CD14-positive monocyte (primary cell): ENCODE data around the gene NFATC1. TPM values are rescaled to one million over a fixed set of nuclear protein-coding genes. Genes with fewer than 3 reads are reported as not detected.
A peak's percentile ranks its signal among the peaks of the same experiment; 100 is the strongest.

Experiments
- DNase-seq, 3 donors: peaks; one replicate each; pipeline ENCODE4 v3.0.0-alpha.2; 2011 to 2022
- H2AFZ ChIP-seq: 2 replicates; pipeline ENCODE4 v1.6.0; 2012; ENCODE audit warnings: mild to moderate bottlenecking, low read depth, low read length, inconsistent platforms; ENCODE audit not compliant: insufficient read depth, poor library complexity, severe bottlenecking
- H3K27ac ChIP-seq, 2 donors: 1 replicate in 1 of 2; 2 replicates in 1 of 2; pipeline ENCODE4 v1.5.1; 2012 to 2013; ENCODE audit warnings: low read length in 2 of 2, control low read depth in 1 of 2, inconsistent platforms in 1 of 2, low read depth in 1 of 2, mild to moderate bottlenecking in 1 of 2
- H3K27me3 ChIP-seq, 2 donors: one replicate each; pipeline versions ENCODE4 v1.6.0 to v1.6.1; 2011 to 2013; ENCODE audit warnings: low read length in 2 of 2; ENCODE audit not compliant: control insufficient read depth in 2 of 2, insufficient read depth in 2 of 2
- H3K36me3 ChIP-seq, 2 donors: replicated peaks in 1 of 2; 1 replicate in 1 of 2; 2 replicates in 1 of 2; pipeline versions ENCODE4 v1.5.1 to v1.6.1; 2012 to 2013; ENCODE audit warnings: low read length in 2 of 2, control low read depth in 1 of 2, inconsistent platforms in 1 of 2, mild to moderate bottlenecking in 1 of 2; ENCODE audit not compliant: insufficient read depth in 2 of 2, control insufficient read depth in 1 of 2
- H3K4me1 ChIP-seq, 2 donors: 1 replicate in 1 of 2; 2 replicates in 1 of 2; pipeline versions ENCODE4 v1.5.1 to v1.6.1; 2012 to 2013; ENCODE audit warnings: low read length in 2 of 2, control low read depth in 1 of 2, inconsistent platforms in 1 of 2, mild to moderate bottlenecking in 1 of 2, moderate library complexity in 1 of 2; ENCODE audit not compliant: insufficient read depth in 2 of 2, control insufficient read depth in 1 of 2
- H3K4me2 ChIP-seq: replicated peaks from 2 replicates; pipeline ENCODE3; 2012; ENCODE audit warnings: low read length, moderate library complexity, mild to moderate bottlenecking; ENCODE audit not compliant: poor library complexity, severe bottlenecking; ENCODE audit errors: extremely low read depth
- H3K4me3 ChIP-seq, 3 experiments: fragments of 200-600 bp in 1 of 3; sonication (generic) in 1 of 3; replicated peaks in 1 of 3; 1 replicate in 2 of 3; 2 replicates in 1 of 3; pipeline ENCODE4 v1.5.1; 2011 to 2013; ENCODE audit warnings: low read length in 3 of 3, mild to moderate bottlenecking in 3 of 3, control low read depth in 2 of 3, low read depth in 2 of 3, inconsistent platforms in 1 of 3, moderate library complexity in 1 of 3
- H3K79me2 ChIP-seq: 2 replicates; pipeline ENCODE4 v1.6.0; 2012; ENCODE audit warnings: mild to moderate bottlenecking, control low read depth, inconsistent platforms, low read length, moderate library complexity; ENCODE audit not compliant: insufficient read depth
- H3K9ac ChIP-seq: 2 replicates; pipeline ENCODE4 v1.6.0; 2017; ENCODE audit warnings: low read length, mild to moderate bottlenecking; ENCODE audit not compliant: insufficient read depth, poor library complexity, severe bottlenecking
- H3K9me3 ChIP-seq, 2 donors: replicated peaks in 1 of 2; 1 replicate in 1 of 2; 2 replicates in 1 of 2; pipeline versions ENCODE4 v1.5.1 to v1.6.1; 2012 to 2013; ENCODE audit warnings: low read length in 2 of 2, control low read depth in 1 of 2; ENCODE audit not compliant: control insufficient read depth in 1 of 2, insufficient read depth in 1 of 2
- H4K20me1 ChIP-seq: 2 replicates; pipeline ENCODE4 v1.6.0; 2012; ENCODE audit warnings: mild to moderate bottlenecking, low read length, control low read depth, moderate library complexity; ENCODE audit not compliant: insufficient read depth
- H3K27ac Mint-ChIP-seq, 7 donors: one replicate each; pipeline ENCODE4 v1.8.0; 2020; ENCODE audit warnings: mild to moderate bottlenecking in 7 of 7, mixed read lengths in 7 of 7, moderate library complexity in 6 of 7, inconsistent platforms in 2 of 7
- H3K27me3 Mint-ChIP-seq, 3 donors: one replicate each; pipeline ENCODE4 v1.8.0; 2021 to 2022; ENCODE audit warnings: low read depth in 3 of 3, mild to moderate bottlenecking in 3 of 3, mixed read lengths in 3 of 3, moderate library complexity in 3 of 3, inconsistent platforms in 1 of 3
- H3K36me3 Mint-ChIP-seq, 2 donors: one replicate each; pipeline ENCODE4 v1.8.0; 2020; ENCODE audit warnings: mixed read lengths in 2 of 2, inconsistent platforms in 1 of 2, mild to moderate bottlenecking in 1 of 2
- H3K4me1 Mint-ChIP-seq: one replicate; pipeline ENCODE4 v1.8.0; 2020; ENCODE audit warnings: mild to moderate bottlenecking, mixed read lengths
- H3K4me3 Mint-ChIP-seq, 2 donors: one replicate each; pipeline ENCODE4 v1.8.0; 2020; ENCODE audit warnings: mild to moderate bottlenecking in 2 of 2, mixed read lengths in 2 of 2, moderate library complexity in 1 of 2
- H3K9me3 Mint-ChIP-seq, 7 donors: one replicate each; pipeline ENCODE4 v1.8.0; 2020 to 2022; ENCODE audit warnings: mixed read lengths in 7 of 7, mild to moderate bottlenecking in 6 of 7, moderate library complexity in 6 of 7, inconsistent platforms in 2 of 7
- WGBS: methylation state at CpG from one replicate; pipeline ENCODE4 v1.1.5; 2013; ENCODE audit warnings: missing lambda C conversion rate; ENCODE audit not compliant: insufficient coverage; 5-methylcytosine and 5-hydroxymethylcytosine counted together
- intact Hi-C, 2 donors: fragments of 100-400 bp; cut with micrococcal nuclease; formaldehyde crosslinking; loops; one replicate each; pipeline versions ENCODE4 v1.15.0 to v1.15.1; 2023
- polyA plus RNA-seq, 3 donors: library from polyadenylated mRNA; depleted of rRNA in 1 of 3; unstranded in 2 of 3; stranded (reverse) in 1 of 3; fragments of 300-500 nt in 2 of 3; fragments of >200 nt in 1 of 3; fragmentation: Illumina TruSeq in 2 of 3; gene quantifications; 1 replicate in 2 of 3; 2 replicates in 1 of 3; pipeline ENCODE4 v1.2.3, GENCODE V29; 2012 to 2021
- TF ChIP-seq, protein P1 (sequence below): fragments of 200-600 bp; IDR thresholded peaks from one replicate; pipeline ENCODE4 v1.8.0; 2022; ENCODE audit warnings: antibody characterized with exemption, mild to moderate bottlenecking

Gene NFATC1
- polyA plus RNA-seq, 3 donors = 7.8 to 10.7 (median 8.3) TPM

GRCh38 chr18:79457652-79458051, 61.9 kb downstream of the NFATC1 start:
- Histone ChIP-seq H3K9me3 (no peaks in the 10 kb centered on the region), H3K79me2 (no peaks in the 10 kb centered on the region), H2AFZ (no peak overlapping the region), H3K4me3 (no peak overlapping the region), H3K9ac (no peak overlapping the region), H3K4me2 (no peak overlapping the region), H3K36me3 (peaks cover 49 to 66% of the 10 kb centered on the region in 2 donors), H3K27me3 (no peaks in the 10 kb centered on the region), H4K20me1 (peaks cover 4% of the 10 kb centered on the region), H3K27ac (no peak overlapping the region), H3K4me1 (no peaks in the 10 kb centered on the region)
- WGBS = 92% methylated on average over 18 of the region's 18 CpGs
- DNase-seq = no peak
- Mint-ChIP-seq H3K9me3 (no peaks in the 10 kb centered on the region), H3K36me3 (peaks cover 48 to 81% of the 10 kb centered on the region in 2 donors), H3K27ac (no peak overlapping the region), H3K27me3 (no peaks in the 10 kb centered on the region), H3K4me1 (peaks cover 3% of the 10 kb centered on the region), H3K4me3 (no peak overlapping the region)
- TF ChIP-seq, protein P1, sequence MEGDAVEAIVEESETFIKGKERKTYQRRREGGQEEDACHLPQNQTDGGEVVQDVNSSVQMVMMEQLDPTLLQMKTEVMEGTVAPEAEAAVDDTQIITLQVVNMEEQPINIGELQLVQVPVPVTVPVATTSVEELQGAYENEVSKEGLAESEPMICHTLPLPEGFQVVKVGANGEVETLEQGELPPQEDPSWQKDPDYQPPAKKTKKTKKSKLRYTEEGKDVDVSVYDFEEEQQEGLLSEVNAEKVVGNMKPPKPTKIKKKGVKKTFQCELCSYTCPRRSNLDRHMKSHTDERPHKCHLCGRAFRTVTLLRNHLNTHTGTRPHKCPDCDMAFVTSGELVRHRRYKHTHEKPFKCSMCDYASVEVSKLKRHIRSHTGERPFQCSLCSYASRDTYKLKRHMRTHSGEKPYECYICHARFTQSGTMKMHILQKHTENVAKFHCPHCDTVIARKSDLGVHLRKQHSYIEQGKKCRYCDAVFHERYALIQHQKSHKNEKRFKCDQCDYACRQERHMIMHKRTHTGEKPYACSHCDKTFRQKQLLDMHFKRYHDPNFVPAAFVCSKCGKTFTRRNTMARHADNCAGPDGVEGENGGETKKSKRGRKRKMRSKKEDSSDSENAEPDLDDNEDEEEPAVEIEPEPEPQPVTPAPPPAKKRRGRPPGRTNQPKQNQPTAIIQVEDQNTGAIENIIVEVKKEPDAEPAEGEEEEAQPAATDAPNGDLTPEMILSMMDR = no peak
- intact Hi-C loops = no loop called here

GRCh38 chr18:79458131-79458838, 62.6 kb downstream of the NFATC1 start:
- H3K27ac ChIP-seq = no peak overlapping the region
- H3K4me1 ChIP-seq = no peaks in the 10 kb centered on the region
- peak in 1 of 3 donors; percentile 21 for DNase-seq
- no peaks in the 10 kb centered on the region for H3K27me3 ChIP-seq
- Mint-ChIP-seq H3K36me3 (peaks cover 42 to 81% of the 10 kb centered on the region in 2 donors), H3K9me3 (no peaks in the 10 kb centered on the region), H3K4me3 (no peak overlapping the region), H3K27ac (no peak overlapping the region), H3K4me1 (peaks cover 3% of the 10 kb centered on the region), H3K27me3 (no peaks in the 10 kb centered on the region)
- 97% methylated on average over 39 of the region's 45 CpGs for whole genome bisulfite sequencing
- intact Hi-C loops = no loop called here
- H4K20me1 ChIP-seq = peaks cover 4% of the 10 kb centered on the region
- no peak overlapping the region for H3K4me2 ChIP-seq
- H3K9ac ChIP-seq = no peak overlapping the region
- TF ChIP-seq, protein P1 = no peak
- no peaks in the 10 kb centered on the region for H3K79me2 ChIP-seq
- no peak overlapping the region for H3K4me3 ChIP-seq
- no peak overlapping the region for H2AFZ ChIP-seq
- H3K9me3 ChIP-seq = no peaks in the 10 kb centered on the region
- H3K36me3 ChIP-seq = peaks cover 45 to 62% of the 10 kb centered on the region in 2 donors
